ENCODE results near the gene NCAM1.

- TF ChIP-seq CTCF (IDR thresholded peaks at IDR 0.05) (no peak), SMC3 (IDR thresholded peaks at IDR 0.05) (no peak), POLR2AphosphoS2 (conservative IDR thresholded peaks at IDR 0.05; ENCODE audit: low read length) (no peak), MAZ (IDR thresholded peaks at IDR 0.05; ENCODE audit: borderline replicate concordance, low read depth, low read length) (no peak), HES2 (IDR thresholded peaks at IDR 0.05) (no peak)
Measured at GRCh38 chr11:113152500-113152899, 191.3 kb downstream of the NCAM1 start.

Measured in A549 (cell line).